Cardiac muscle cell (in vitro differentiated cells and primary cell): ENCODE data around the gene ABCA3. TPM values are rescaled to one million over a fixed set of nuclear protein-coding genes. Genes with fewer than 3 reads are reported as not detected.

Experiments used
- DNase-seq, 2 donors: peaks; one replicate each; pipeline versions ENCODE4 v3.0.0 to v3.0.0-alpha.2; 2010 to 2017; ENCODE audit warnings: low read depth in 1 of 2, low spot score in 1 of 2
- H3K27ac ChIP-seq: fragments of 200-600 bp; sonication (generic); 2 replicates; pipeline ENCODE4 v1.5.1; 2016
- H3K27me3 ChIP-seq: fragments of 200-600 bp; sonication (generic); 2 replicates; pipeline ENCODE4 v1.6.0; 2016; ENCODE audit warnings: control low read depth
- H3K36me3 ChIP-seq: fragments of 200-600 bp; sonication (generic); 2 replicates; pipeline ENCODE4 v1.5.1; 2016; ENCODE audit warnings: control low read depth
- H3K4me1 ChIP-seq: fragments of 200-600 bp; sonication (generic); 2 replicates; pipeline ENCODE4 v1.8.1; 2017; ENCODE audit warnings: low read depth, mild to moderate bottlenecking, mixed run types
- H3K4me3 ChIP-seq: fragments of 200-600 bp; sonication (generic); 2 replicates; pipeline ENCODE4 v1.5.1; 2016; ENCODE audit warnings: mild to moderate bottlenecking
- H3K9me3 ChIP-seq: fragments of 200-600 bp; sonication (generic); 2 replicates; pipeline ENCODE4 v1.5.1; 2017; ENCODE audit warnings: low read depth, mild to moderate bottlenecking, control low read depth
- polyA plus RNA-seq: library from polyadenylated mRNA; unstranded; fragments of >200 nt; fragmentation: Nextera tagmentation; extraction: Ambion mirVana; gene quantifications from 2 replicates; pipeline ENCODE4 v1.2.1, GENCODE V29; 2016
- total RNA-seq: library from RNA; depleted of rRNA; stranded (reverse); fragments of >200 nt; gene quantifications from 2 replicates; pipeline ENCODE4 v1.2.3, GENCODE V29; 2016
- TF ChIP-seq, protein P1 (sequence below): IDR thresholded peaks from 2 replicates; pipeline ENCODE4 v1.5.1; 2012; ENCODE audit warnings: low read depth, mild to moderate bottlenecking, low read length

The ABCA3 gene
- total and polyA plus RNA-seq, 2 experiments from 2014 or later: 11.1 to 14.5 TPM

DNA sequence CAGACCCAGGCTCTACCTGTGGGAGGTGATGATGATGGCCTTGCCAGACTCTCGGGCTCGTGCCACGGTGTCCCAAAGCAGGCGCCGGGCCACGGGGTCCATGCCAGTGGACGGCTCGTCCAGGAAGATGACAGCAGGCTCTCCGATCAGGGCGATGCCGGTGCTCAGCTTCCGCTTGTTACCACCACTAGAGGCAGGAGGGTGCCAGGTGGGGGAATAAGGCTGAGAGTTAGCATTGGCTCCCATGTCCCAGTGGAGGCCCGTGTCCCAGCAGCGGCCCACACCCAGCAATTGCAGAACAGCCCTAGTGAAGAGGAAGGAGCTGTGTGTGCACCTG, 62.3 kb downstream of the ABCA3 start:
- no peak for DNase-seq
- Histone ChIP-seq H3K4me3 (no peak overlapping the region), H3K4me1 (no peaks in the 10 kb centered on the region), H3K9me3 (no peaks in the 10 kb centered on the region), H3K27ac (no peak overlapping the region), H3K36me3 (no peaks in the 10 kb centered on the region), H3K27me3 (no peaks in the 10 kb centered on the region)
- TF ChIP-seq, protein P1, sequence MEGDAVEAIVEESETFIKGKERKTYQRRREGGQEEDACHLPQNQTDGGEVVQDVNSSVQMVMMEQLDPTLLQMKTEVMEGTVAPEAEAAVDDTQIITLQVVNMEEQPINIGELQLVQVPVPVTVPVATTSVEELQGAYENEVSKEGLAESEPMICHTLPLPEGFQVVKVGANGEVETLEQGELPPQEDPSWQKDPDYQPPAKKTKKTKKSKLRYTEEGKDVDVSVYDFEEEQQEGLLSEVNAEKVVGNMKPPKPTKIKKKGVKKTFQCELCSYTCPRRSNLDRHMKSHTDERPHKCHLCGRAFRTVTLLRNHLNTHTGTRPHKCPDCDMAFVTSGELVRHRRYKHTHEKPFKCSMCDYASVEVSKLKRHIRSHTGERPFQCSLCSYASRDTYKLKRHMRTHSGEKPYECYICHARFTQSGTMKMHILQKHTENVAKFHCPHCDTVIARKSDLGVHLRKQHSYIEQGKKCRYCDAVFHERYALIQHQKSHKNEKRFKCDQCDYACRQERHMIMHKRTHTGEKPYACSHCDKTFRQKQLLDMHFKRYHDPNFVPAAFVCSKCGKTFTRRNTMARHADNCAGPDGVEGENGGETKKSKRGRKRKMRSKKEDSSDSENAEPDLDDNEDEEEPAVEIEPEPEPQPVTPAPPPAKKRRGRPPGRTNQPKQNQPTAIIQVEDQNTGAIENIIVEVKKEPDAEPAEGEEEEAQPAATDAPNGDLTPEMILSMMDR: peak; percentile 9

DNA sequence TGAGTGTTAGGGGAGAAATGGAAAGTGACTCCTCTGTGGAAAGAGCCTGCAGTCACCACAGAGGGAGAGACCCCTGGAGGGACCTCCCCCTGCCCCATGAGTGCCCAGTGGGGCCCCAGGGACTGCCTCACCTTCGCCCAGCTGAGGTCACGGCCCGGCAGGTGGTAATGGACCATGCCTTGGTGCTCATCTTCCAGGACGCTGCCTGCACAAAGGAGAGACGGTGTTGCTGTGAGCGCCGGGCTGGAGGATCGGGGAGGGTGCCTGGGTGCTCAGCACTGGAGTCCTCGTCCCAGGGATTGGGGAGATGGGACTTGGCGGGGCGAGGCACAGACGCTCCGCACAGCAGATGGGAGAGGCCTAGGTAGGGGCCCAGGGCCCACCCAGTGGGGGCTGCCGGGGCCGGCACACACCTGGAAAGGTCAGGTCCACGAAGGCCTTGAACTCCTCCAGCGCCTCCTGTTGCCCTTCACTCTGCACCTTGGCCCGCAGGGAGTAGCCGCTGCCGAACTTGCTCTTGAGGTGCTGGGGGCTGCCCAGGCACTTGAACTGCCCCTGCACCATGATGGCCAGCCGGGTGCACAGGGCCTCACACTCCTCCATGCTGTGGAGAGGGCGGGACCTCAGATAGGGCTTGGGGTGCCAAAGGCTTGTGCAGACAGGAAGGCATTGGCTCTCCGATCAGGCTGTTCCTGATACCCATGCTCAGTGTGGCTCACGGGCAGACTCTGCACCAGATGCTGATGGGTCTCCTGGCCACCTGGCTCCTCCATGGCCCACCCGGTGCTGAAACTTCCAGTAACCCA, 62.9 kb downstream of the ABCA3 start:
- Histone ChIP-seq H3K36me3 (no peaks in the 10 kb centered on the region), H3K4me3 (no peak overlapping the region), H3K27ac (no peak overlapping the region), H3K9me3 (no peaks in the 10 kb centered on the region), H3K4me1 (no peaks in the 10 kb centered on the region), H3K27me3 (no peaks in the 10 kb centered on the region)
- no peak for DNase-seq
- TF ChIP-seq, protein P1: no peak

DNA sequence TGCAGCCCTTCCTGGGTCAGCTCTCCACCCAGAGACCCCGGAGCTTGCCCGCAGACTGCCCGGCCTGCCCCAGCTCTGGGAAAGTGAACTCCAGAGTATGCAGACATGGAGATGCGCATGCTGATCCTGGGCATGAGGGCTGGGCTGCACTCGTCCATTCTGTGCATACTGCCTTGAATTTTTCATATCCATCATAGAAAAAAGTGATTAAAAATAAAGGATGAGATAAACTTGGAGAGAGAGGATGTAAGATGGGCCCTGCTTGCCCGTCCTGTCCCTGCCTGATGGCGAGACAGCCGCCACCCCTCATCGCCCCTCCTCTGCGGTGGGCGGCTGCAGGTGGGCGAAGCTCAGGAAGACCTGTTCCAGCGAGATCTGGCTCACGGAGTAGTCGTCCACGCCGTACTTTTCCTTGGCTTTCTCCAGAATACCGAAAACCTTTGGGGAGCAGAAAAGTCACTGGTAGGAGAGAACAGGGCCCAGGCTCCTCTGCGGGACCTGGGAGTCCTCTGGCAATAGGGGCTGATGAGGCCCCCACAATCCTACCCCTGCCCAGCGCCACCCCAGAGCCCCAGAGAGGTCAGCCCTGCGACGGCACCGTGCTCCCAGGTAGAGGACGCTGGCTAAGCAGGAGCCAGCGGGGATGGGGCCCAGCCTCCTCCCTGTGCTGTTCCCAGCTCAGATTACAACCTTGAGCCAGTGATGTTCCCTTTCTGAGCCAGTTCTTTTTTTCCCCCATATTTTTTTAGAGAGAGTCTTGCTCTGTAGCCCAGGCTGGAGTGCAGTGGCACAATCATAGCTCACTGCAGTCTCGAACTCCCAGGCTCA, 63.9 kb downstream of the ABCA3 start:
- no peak for DNase-seq
- TF ChIP-seq, protein P1: no peak
- no peaks in the 10 kb centered on the region for H3K36me3 ChIP-seq
- no peak overlapping the region for H3K4me3 ChIP-seq
- no peaks in the 10 kb centered on the region for H3K27me3 ChIP-seq
- H3K4me1 ChIP-seq: no peaks in the 10 kb centered on the region
- no peaks in the 10 kb centered on the region for H3K9me3 ChIP-seq
- no peak overlapping the region for H3K27ac ChIP-seq

DNA sequence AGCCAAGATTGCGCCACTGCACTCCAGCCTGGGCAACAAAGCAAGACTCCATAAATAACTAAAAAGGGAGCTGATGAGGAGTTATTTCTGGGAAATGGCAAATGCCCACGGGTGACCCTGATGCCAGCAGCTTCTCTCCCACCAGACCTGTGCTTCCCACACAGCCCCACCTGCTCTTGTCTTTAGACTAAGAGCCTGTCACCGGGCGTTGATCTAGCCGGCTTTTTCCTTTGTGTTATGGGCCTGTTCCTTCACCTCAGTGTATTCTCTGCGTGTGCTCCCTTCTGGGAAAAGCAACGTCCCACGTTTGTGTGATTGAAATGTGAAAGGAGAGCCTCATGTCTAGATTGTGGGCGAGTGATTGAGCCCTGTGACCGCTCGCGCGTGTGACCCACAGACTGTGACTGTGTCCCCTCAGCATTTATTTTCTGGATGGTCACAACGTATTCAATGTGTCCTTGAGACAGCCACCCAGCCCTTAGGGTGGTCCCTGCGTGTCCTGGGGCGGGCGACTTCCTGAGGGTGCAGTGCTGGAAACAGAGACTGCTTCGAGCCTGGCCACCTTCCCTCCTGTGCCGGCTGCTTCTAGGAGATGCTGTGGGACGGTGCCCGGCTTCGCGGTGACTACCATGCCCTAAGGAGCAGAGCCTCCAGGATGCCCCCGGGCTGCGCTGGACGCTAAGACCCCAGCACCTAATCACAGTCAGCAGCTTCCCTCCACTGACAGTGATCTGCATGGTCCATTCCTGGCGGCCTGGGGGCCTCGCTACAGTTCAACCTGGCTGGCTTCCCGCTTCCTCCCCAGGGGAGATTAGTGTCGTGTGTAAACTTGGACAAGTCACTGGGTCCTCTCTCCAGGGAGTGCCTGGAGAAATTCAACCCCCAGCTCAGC, 64.8 kb downstream of the ABCA3 start:
- Histone ChIP-seq H3K36me3 (no peaks in the 10 kb centered on the region), H3K27ac (no peak overlapping the region), H3K9me3 (no peaks in the 10 kb centered on the region), H3K4me3 (no peak overlapping the region), H3K4me1 (no peaks in the 10 kb centered on the region), H3K27me3 (no peaks in the 10 kb centered on the region)
- TF ChIP-seq, protein P1: no peak
- DNase-seq: no peak

DNA sequence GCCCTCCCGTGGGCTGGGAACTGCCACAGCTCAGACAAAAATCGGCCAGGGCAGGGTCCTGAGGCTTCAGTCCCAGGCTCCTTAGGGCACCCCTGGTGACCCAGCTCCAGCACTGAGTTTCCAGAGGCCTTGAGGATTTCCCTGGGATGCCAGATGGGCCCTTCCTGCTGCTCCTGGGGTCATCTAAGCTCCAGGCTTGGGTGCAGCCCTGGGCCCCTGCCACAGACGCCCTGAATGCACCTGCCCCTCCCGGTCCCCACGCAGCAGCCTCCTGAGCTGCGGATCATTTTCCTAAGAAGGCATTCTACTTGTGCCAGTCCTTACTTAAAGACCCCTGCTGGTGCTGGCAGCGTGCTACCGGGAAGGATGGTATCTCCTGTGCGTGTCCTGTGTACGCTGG, 66.6 kb downstream of the ABCA3 start:
- no peaks in the 10 kb centered on the region for H3K27me3 ChIP-seq
- H3K36me3 ChIP-seq: no peaks in the 10 kb centered on the region
- H3K27ac ChIP-seq: no peak overlapping the region
- peaks cover 8% of the 10 kb centered on the region for H3K4me1 ChIP-seq
- TF ChIP-seq, protein P1: no peak
- no peak overlapping the region for H3K4me3 ChIP-seq
- H3K9me3 ChIP-seq: no peaks in the 10 kb centered on the region
- no peak for DNase-seq
